GM19239 (cell line): ENCODE results near the gene NOTCH1.

Source experiments
- DNase-seq: peaks from one replicate; pipeline ENCODE4 v3.0.0; 2011; ENCODE audit warnings: low spot score; ENCODE audit not compliant: insufficient read length
- FAIRE-seq: peaks from 2 replicates; lab custom pipeline; 2011; peaks lifted over from hg19 to GRCh38; lab: Jason Lieb, UNC

NOTCH1 gene

GRCh38 chr9:136451221-136451877 is 94.5 kb downstream of the NOTCH1 start:
- no peak for DNase-seq
- FAIRE-seq: no peak

DNA sequence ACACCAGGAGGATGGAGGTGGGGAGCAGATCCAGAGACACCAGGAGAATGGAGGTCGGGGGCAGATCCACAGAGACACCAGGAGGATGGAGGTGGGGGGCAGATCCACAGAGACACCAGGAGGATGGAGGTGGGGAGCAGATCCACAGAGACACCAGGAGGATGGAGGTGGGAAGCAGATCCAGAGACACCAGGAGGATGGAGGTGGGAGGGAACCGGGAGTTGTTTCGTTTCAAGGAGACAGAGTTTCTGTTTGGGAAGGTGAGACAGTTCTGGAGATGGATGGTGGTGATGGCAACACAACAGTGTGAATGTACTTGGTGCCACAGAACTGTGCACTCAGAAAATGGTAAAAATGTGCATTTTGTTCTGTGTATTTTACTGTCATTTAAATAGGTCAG is 97.2 kb downstream of the NOTCH1 start:
- no peak for FAIRE-seq
- DNase-seq: no peak

DNA sequence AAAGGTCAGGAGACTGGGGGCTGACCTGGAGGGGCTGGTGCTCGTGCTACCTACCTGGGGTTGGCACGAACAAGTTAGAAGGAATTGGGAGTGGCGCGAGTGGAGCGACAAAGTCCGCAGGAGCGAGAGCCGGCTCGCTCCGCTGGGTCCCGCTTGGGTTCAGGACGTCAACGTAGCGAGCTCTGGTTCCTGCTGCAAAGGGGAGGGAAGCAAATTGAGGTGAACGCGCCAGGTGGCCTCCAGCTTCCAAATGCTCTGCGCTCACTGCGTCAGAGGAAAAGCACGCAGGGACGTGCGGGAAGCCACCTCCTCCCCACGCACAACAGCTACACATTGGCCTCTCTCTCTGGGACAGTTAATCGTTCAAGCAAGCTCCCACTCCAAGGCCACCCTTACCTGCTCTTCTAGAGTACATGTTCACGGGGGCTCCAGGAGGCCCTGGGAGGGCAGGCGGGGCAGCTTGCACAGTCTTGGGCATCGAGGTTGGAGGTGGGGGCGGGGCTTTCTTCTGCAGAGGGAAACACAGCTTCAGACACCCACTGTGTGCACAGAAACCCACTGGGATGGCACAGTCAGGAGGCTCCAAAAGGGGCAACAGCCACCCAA is 98.6 kb downstream of the NOTCH1 start:
- DNase-seq (no peak), FAIRE-seq (no peak)

GRCh38 chr9:136445799-136446198 is 100.0 kb downstream of the NOTCH1 start:
- DNase-seq (no peak), FAIRE-seq (no peak)
